Prostate gland (tissue), 2 donors: ENCODE data around the gene PGPEP1.

Experiments used
- CTCF ChIP-seq, 4 experiments: fragments of 200-600 bp in 2 of 4; fragments of 450-650 bp in 2 of 4; sonication (generic) in 2 of 4; IDR thresholded peaks; 1 replicate in 3 of 4; 2 replicates in 1 of 4; pipeline ENCODE4 v1.5.1; 2016 to 2019; ENCODE audit warnings: antibody characterized with exemption in 4 of 4, mild to moderate bottlenecking in 2 of 4, moderate library complexity in 2 of 4
- POLR2A ChIP-seq: fragments of 450-650 bp; IDR thresholded peaks from one replicate; pipeline ENCODE4 v1.6.1; 2016; ENCODE audit warnings: antibody characterized with exemption, mild to moderate bottlenecking

DNA sequence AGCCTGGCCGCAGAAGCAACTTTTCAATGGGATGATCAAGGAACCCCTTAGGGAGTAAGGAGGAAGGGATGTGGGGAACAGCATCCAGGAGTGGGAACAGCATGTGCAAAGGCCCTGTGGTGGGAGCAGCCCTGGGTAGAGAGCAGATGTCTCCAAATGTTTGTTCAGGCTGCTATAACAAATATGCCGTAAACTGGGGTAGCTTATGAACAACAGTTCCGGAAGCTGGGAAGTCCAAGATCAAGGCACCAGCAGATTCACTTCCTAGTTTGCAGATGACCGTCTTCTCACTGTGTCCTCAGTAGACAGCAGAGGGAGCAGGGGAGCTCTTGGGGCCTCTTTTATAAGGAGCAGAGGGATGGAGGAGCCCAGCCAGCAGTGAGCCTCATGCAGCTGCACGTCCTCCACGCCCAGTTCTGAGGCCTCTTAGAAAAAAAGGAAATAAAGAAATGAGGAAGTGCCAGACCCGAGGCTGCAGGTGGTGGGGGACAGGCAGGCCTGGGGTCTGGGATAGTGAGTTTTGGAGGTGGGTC lies 61.2 kb downstream of the PGPEP1 start:
- peak in 3 of 4 experiments; percentile 11 to 59 (median 44) for TF ChIP-seq CTCF (IDR thresholded peaks at IDR 0.05)
- TF ChIP-seq POLR2A: peak; percentile 15
